A172 (cell line): ENCODE measurements around the gene LAMA4. TPM values are rescaled to one million over a fixed set of nuclear protein-coding genes. Genes with fewer than 3 reads are reported as not detected.
A peak's percentile ranks its signal among the peaks of the same experiment; 100 is the strongest.

Source experiments
- DNase-seq: peaks from one replicate; pipeline ENCODE4 v3.0.0-alpha.2; 2015; ENCODE audit warnings: low spot score
- total RNA-seq: library from RNA; depleted of rRNA; stranded (reverse); fragments of >200 nt; shearing (Covaris generic); gene quantifications from 2 replicates; pipeline ENCODE4 v1.2.3, GENCODE V29; 2014

The LAMA4 gene
- total RNA-seq, 1 experiment from 2014 or later = 7.4 TPM

DNA sequence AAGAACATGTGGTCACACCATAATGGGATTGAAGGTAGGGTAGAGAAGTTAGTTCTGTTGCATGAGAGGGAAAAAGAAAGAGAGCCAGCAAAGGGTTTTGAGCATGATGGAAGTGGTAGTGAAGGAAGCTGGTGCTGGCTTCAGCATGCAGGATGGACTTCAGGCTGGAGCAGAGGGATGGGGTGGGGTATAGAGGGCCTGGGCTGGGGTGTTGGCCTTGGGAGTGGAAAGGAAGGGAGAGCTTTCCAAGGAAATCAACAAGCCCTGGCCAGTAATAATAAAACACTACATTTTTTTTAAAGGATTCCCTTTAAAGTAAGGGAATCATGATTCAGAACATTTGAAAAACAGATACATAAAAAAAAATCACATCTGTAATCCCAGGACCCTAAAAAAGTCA is 61.2 kb downstream of the LAMA4 start:
- no peak for DNase-seq

- DNase-seq = no peak
These were observed 62.8 kb downstream of the LAMA4 start for GRCh38 chr6:112191509-112192020.

DNA sequence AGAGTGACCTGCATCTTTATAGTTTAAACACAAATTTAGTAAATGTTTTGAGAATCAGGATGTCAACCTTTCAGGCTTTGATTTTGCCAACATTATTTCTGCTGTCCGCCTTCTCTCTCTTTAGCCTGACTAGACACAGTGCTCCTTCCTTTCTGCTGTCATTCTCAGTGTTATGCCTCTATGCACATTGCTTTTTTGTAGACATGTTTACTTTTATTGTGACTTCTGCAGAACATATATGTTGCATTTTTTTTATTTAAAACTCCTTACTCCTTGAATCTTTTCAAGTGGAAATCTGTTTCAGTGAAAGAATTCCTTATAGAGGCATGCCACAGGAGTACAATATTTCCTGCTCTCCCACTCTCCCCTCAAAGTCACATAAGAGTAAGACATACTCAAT is 64.2 kb downstream of the LAMA4 start:
- no peak for DNase-seq

DNA sequence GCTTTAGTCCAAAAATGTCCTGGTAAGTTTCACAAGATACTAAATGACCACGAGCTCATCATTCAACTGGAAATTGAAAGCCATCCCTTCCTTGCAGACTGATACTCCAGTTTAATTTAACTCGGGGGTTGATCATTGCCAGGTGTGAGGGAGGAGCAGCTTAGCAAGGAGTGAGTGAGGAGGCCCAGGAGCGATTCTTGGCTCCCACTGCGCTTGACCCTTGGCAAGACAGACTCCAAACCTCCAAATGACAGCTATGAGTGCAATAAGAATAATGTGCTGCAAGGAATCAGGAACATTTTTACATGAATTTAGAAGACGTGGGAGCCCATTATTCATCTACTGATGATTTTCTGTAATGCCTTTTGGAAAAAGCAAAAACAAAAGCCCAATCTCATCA is 64.9 kb downstream of the LAMA4 start:
- DNase-seq = no peak

DNA sequence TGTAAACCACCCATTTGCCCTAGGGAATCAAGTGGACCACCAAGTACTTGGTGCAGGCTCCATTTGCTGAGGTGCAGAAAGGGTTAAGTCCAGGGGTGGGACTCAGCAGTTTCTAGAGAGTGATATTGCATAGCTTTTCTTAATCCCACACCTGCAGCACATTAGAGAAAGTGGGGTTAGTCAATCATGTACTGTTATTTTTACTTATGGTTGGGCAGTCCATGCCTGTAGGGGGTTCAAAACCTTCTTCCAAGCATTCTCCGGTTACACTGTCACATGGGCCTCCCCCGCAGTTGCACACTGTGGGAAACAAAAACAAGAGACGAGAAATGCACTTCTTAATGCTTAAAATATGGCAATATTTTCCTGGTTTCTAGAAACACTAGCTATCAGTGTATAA is 65.5 kb downstream of the LAMA4 start:
- DNase-seq = no peak

DNA sequence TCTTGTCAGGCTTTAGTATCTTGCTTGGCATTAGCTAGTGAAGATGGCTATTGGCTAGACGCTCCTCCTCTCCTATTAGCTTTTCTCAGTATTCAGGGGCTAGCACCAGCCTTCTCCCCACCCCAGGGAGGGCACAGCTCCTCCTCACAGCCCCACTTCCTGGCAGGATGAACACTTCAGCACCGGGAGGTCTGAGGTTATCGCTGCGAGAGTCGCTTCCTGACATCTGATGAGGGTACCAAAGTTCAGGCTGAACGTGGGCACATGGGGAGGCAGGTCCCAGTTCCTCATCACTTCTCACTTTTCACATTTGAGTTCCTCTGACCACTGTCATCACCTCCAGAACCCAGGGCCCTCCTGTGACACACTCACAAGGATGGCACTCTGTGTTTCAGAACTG is 66.6 kb downstream of the LAMA4 start:
- no peak for DNase-seq

DNA sequence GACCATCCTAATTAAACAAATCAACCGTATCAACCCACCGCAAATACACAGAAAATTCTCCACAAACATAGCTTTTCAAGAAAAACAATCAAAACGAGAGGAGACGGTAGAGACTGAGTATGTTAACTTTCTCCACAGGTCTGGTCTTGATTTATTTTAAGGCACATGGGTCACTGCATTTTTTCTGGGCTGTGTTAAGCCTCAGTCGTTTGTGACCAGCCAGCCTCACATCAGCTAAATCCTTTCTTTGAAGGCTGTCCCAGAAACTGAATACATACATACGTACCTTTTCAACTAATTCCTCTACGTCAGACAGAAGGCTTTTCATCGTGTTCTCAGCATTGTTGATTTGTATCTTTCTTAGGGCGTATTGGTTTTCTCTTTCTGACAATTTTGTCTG is 69.4 kb downstream of the LAMA4 start:
- no peak for DNase-seq

- DNase-seq = no peak
These were observed 71.1 kb downstream of the LAMA4 start for GRCh38 chr6:112183271-112183671.

- DNase-seq = no peak
These were observed 73.2 kb downstream of the LAMA4 start for GRCh38 chr6:112181130-112181529.

DNA sequence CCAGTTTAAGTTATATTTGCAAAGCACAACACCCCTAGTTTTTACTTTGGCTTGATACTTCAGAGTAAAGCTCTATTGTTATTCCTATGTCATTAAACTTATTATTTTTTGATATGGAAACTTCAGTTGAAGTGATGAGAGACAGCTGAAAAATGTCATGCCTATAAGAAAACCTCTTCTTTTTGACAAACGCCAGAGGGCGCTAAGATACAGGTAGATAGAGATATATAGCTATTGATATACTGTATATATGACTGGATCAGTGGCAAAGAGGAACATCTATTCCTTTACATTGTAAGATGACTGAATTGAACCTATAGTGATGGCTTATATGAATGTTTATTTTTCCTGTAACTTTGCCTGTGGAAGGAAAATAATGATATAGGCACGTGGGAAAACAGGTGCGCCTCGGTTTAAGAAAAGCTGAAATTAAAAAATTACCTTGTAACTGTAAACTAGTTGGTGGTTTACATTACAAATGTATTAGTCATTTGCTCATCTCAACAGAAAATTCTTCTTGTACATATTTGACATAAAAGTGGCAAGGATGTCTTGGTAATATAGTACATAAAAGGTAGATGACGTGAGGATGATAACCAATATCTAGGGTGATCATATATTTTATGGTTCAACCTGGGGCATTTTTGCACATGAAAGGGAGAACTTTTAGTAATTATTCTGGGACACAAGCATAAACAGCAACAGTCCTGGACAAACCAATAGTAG is 74.1 kb downstream of the LAMA4 start:
- DNase-seq = peak; percentile 64

GRCh38 chr6:112179631-112180030 is 74.7 kb downstream of the LAMA4 start:
- peak; percentile 16 for DNase-seq

GRCh38 chr6:112178846-112179245 is 75.5 kb downstream of the LAMA4 start:
- DNase-seq = no peak

GRCh38 chr6:112177092-112177491 is 77.3 kb downstream of the LAMA4 start:
- no peak for DNase-seq

DNA sequence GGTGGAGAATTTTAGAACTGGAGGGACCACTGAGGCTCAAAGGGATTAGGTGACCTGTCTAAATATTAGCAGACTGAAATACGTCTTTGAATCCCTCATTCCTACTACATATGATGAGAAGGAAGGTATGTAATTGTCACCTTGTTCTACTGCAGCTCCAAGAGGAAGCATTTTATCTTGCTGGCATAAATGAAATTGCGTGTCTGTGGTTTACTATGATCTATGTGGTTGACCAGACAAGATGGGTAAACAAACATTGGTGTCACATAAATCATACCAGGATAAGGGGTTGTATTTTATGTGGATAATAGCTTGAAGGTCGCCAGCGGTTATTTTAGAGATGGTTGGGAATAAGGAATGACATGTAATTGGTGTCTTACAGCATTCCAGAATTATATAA is 78.2 kb downstream of the LAMA4 start:
- no peak for DNase-seq

GRCh38 chr6:112173221-112173804 is 81.1 kb downstream of the LAMA4 start:
- DNase-seq = no peak

DNA sequence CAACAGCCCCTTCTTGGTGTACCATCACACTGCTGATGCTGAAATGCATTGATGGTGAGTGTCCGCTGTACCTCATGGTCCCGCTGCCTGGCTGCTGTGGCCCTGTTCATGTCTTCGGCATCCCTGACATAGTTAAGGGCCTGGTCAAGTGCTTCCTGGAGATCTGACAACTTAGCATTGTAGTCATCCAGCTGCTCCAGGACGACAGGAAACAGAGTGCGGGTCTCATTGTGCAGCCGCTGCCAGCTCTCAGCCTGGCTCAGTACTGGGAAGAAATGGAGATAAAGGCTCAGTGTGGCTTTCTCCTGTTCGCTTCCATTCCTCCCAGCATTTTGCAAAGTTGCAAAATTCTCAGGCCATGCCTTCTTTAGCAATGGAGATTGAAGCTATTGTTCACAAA is 81.8 kb downstream of the LAMA4 start:
- no peak for DNase-seq

DNA sequence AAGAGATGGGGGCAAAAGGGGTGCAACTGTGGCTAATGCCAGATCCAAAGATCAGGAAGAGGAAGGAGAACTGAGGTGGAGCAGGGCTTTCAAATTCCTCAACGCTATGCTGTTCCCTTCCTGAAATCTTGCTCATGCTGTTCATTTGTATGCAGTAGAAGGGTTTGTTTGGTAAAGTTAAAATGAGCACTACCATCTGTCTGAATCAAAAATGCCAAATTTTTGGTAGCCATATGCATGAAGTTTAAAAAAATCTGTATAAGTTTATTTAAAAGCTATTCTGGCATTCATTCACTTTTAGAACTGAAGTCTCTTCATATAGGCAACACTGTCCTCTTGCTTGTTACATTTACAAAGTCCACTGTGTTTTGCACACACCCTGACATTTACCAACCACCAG is 84.8 kb downstream of the LAMA4 start:
- DNase-seq = no peak

- peak; percentile 40 for DNase-seq
These were observed 90.8 kb downstream of the LAMA4 start for GRCh38 chr6:112163295-112164257.

- no peak for DNase-seq
These were observed 93.6 kb downstream of the LAMA4 start for GRCh38 chr6:112160745-112161144.

DNA sequence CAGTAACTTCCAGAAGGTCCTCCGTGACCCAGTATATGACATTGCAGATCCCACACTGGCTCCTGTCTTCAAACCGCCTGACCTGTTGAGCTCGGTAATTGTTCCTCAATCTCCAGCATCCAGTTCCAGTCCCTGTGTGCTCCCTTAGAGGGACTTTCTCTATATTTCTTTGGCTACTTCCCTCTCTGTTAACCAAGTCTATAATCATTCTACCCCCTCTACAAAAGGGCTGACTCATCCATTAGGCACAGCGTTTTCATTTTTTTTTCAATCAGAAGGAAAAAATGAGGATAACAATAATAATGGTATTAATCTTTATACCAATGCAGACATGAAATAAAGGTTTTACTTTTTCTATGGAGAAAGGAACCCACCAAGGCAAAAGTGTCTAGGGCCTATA is 97.7 kb downstream of the LAMA4 start:
- no peak for DNase-seq

- DNase-seq = no peak
These were observed 98.5 kb downstream of the LAMA4 start for GRCh38 chr6:112155886-112156285.

DNA sequence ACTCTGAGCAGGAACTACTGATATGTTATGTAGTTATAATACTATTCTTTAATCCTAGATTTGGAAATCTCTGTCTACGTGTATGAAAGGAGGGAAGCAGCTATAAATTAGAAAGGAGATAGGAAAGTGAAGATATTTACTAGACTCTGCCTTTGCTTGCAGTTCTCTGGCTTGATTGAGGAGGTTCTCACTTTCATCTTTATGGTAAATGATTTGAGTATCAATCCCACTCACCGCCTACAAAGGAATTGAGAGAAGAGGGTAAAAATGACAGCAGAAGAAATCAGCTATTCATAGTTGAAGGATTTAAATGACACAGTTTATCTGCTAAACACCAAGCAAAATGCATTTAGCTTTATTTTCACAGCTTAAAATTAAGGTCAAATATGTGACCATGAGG is 99.7 kb downstream of the LAMA4 start:
- DNase-seq = no peak
